NAMALWA (cell line): Measurements from ENCODE around the gene SCNN1A.

ENCODE experiments used
- DNase-seq: peaks from one replicate; pipeline ENCODE4 v3.0.0-alpha.2; 2015; ENCODE audit warnings: low spot score

SCNN1A gene

GRCh38 chr12:6375269-6376078 is at the start of gene SCNN1A:
TSS of gene SCNN1A (minus strand) at chr12:6375563. CDS start at chr12:6374783, 780 bp downstream.
- DNase-seq, result no peak

GRCh38 chr12:6424866-6425265 is 49.5 kb upstream of the SCNN1A start:
- DNase-seq, result no peak

GRCh38 chr12:6424008-6424347 is 48.6 kb upstream of the SCNN1A start:
- no peak for DNase-seq

DNA sequence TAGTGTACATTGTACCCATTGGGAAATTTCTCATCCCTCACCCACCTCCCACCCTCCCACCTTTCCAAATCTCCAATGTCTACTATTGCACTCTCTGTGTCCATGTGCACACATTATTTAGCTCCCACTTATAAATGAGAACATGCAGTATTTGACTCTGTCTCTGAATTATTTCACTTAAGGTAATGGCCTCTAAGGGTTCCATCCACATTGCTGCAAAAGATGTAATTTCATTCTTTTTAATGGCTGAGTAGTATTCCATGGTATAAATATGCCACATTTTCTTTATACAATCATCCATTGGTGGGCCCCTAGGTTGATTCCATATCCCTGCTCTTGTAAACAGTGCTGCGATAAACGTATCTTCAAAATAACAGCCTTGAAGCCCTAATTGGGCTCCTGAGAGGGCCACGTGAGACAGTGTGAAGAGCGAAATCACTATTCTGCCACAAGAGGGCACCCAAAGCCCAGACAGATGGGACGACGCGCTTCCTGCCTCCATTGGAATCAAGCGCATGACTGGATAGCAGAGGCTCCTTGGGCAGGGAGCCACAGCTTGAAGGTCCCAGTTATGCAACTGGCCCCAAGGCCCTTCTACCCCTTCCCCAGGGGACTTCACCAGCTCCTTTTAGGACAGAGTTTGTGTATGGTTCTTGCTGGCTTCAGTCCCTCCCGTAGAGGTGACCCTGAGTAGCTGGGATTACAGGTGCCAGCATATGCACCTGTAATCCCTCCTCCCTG is 48.1 kb upstream of the SCNN1A start:
- peak; percentile 97 for DNase-seq

DNA sequence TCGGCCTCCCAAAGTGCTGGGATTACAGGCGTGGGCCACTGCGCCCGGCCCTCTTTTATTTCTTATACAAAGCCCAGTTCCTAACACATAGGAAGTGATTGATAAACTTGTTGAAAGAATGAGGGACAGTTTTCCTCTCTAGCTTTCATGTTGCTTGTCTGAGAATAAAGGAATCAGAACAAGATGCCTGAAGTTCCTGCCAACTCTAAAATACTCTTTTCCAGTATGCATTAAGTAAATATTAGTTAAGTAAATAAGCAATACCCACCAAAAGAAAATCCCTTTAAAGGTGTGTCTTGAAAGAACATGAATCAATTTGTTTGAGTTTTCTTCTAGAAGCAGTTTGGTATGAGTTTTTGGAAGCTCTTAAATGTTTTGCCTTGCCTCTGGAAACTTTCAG is 45.0 kb upstream of the SCNN1A start:
- DNase-seq, result no peak

DNA sequence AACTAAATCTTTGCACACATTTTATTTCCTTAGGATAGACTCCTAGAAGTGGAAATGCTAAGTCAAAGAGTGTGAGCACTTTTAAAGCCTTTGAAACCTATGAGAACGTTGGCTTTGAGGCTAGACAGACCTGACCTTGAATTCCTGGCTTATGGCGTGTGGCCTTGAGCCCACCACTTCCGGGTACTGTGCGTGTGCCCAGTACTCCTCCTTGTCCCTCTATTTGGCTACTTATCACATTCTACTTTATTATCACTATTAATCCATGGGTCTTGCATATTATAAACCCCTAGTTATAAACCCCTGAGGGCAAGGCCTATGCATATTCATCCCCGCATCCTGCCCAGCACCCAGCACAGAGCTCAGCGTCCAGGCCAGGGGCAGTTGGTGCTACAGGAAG is 43.4 kb upstream of the SCNN1A start:
- DNase-seq, result no peak

DNA sequence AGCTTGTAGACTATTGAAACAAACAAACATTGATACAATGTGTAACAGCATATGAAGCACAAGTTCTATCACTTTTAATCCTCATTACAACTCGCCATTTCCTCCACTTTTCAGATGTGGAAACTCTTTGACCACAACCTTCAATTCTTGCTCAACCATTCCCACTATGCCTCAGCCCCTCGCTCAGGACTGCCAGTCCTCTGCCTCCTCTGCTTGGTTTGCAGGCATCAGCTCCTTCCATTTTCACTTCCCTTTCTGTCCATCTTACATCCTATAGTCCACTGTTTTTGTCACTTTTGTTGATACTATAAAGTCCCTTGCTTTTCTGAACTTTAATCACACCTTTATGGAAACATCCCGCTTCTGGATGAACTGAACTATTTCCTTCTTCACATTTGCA is 41.2 kb upstream of the SCNN1A start:
- no peak for DNase-seq

- DNase-seq, result no peak
Measured at GRCh38 chr12:6407236-6407954, 32.0 kb upstream of the SCNN1A start.

DNA sequence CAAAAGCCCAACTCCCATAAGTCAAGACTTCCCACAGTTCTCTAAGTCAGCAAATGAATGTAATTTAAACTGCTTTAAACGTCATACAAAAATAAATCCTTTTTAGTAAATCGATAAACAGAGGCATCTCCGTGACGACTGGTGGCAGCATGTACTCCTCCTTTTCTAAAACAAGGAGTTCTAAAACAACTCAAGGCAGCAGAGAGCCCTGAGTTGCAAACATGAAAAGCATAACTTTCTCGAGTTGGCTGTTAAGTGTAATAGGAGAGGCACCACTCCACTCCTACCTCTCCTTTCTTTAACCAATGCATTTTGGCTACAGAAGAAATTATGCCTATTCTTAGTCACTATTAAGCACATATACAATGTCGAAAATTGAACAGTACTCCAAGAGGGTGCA is 30.6 kb upstream of the SCNN1A start:
- no peak for DNase-seq

DNA sequence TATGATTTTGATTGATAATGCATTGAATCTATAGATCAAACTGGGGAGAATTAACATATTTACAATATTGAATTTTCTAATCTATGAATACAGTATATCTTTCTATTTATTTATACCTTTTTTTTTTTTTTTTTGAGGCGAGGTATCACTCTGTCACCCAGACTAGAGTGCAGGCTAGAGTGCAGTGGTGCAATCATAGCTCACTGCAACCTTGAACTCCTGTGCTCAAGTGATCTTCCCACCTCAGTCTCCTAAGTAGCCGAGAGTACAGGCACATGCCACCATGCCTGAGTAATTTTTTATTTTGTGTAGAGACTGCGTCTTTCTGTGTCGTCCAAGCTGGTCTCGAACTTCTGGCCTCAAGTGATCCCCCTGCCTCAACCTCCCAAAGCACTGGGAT is 29.0 kb upstream of the SCNN1A start:
- DNase-seq, result no peak

GRCh38 chr12:6399884-6400644 is 24.7 kb upstream of the SCNN1A start:
- DNase-seq, result no peak

- no peak for DNase-seq
Measured at GRCh38 chr12:6396031-6396430, 20.7 kb upstream of the SCNN1A start.

- DNase-seq, result no peak
Measured at GRCh38 chr12:6394398-6394797, 19.0 kb upstream of the SCNN1A start.

DNA sequence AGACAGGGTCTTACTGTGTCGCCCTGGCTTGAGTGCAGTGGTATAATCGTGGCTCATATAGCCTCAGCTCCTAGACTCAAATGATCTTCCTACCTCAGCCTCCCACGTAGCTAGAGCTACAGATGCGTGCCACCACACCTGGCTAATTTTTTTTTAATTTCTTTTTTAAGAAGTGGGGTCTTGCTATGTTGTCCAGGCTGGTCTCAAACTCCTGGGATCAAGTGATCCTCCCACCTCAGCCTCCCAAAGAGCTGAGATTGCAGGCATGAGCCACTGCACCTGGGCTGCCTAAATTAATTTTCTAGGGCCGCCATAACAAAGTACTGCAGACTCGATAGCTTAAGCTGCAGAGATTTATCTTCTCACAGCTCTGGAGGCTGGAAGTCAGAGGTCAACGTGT is 17.7 kb upstream of the SCNN1A start:
- no peak for DNase-seq

DNA sequence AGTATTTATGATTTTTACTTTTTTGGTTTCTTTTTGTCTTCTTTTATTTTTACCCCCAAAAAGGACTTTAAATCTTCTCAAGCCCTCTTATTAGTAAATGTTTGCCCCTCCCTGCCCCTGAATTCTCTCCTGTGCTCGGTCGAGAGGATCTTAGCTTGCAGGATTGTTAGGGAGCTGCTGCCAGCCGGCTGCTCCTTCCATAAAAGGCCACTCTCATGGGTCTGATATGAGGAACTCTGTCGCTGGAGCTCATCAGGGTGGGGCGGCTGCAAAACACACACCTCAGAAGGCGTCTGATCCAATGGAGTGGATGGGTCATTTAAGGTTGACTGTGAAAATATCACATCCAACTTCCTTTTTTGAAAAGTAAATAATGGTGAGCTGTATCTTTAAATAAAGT is 17.1 kb upstream of the SCNN1A start:
- DNase-seq, result no peak

DNA sequence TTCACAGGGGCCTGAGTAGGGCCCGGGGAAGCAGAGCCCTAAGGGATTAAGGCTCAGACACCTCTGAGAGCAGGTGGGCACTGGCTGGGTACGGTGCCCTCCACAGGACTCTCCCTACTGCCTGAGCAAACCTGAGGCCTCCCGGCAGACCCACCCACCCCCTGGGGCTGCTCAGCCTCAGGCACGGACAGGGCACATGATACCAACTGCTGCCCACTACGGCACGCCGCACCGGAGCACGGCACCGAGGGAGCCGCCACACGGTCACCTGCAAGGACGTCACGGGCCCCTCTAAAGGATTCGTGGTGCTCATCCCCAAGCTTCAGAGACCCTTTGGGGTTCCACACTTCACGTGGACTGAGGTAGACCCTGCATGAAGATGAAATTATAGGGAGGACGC is 15.7 kb upstream of the SCNN1A start:
- DNase-seq, result no peak

GRCh38 chr12:6390084-6390799 is 14.9 kb upstream of the SCNN1A start:
- no peak for DNase-seq

DNA sequence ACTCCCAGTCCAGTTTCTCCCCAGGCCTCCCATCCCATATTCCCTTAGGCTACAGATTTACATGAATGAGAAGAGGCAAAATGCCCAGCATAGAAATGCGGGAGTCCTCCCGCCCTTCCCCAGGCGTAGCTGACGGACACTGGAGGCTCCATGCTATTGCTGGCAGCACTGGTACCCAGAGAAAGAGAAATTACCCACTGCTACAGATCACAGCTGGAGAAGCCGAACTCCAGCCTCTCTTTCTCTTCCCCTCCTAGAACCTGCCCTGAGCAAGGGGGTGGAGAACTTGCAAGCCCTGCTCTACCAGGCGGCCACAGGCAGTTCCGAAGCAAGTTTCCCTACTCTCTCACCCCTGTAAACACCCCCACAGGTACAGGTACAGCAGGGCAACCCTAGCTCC is 12.2 kb upstream of the SCNN1A start:
- DNase-seq, result no peak

GRCh38 chr12:6386491-6386890 is 11.1 kb upstream of the SCNN1A start:
- DNase-seq, result no peak

DNA sequence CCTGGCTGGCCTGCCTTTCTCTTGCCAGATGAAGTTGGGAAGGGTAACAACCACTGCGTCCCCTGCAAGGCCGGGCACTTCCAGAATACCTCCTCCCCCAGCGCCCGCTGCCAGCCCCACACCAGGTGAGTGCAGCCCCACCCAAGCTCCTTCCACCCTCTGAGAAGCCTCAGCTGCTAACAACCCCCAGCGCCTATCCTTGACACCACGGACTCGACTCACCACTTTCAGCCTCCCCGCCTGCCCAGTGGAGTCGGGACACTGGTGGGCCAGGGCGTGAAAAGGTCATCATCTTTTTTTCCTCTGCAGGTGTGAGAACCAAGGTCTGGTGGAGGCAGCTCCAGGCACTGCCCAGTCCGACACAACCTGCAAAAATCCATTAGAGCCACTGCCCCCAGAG is 10.7 kb upstream of the SCNN1A start:
- no peak for DNase-seq
